Esophagus squamous epithelium (tissue), 5 donors: ENCODE data around the gene ZNF492. TPM values are rescaled to one million over a fixed set of nuclear protein-coding genes. Genes with fewer than 3 reads are reported as not detected.
A peak's percentile ranks its signal among the peaks of the same experiment; 100 is the strongest.
"Not testable (repeated sequence)": the region's sequence is repeated elsewhere in the genome, so short reads cannot be mapped to it uniquely, and the experiment has no call there.

Experiments used
- DNase-seq: peaks from one replicate; lab custom pipeline; 2025; lab: John Stamatoyannopoulos, UW
- H3K27ac ChIP-seq, 4 donors: fragments of 200-600 bp; sonication (generic); one replicate each; pipeline ENCODE4 v1.5.1; 2016 to 2019; ENCODE audit warnings: mild to moderate bottlenecking in 1 of 4
- H3K27me3 ChIP-seq, 4 donors: fragments of 200-600 bp; sonication (generic); 1 replicate in 3 of 4; 2 replicates in 1 of 4; pipeline versions ENCODE4 v1.5.1 to v1.6.0; 2017 to 2021; ENCODE audit warnings: antibody characterized with exemption in 1 of 4
- H3K36me3 ChIP-seq, 3 donors: fragments of 200-600 bp; sonication (generic); one replicate each; pipeline ENCODE4 v1.5.1; 2016 to 2019
- H3K4me1 ChIP-seq, 3 donors: fragments of 200-600 bp; sonication (generic); one replicate each; pipeline ENCODE4 v1.5.1; 2017 to 2019
- H3K4me3 ChIP-seq, 4 donors: fragments of 200-600 bp; sonication (generic); 1 replicate in 3 of 4; 2 replicates in 1 of 4; pipeline ENCODE4 v1.5.1; 2016 to 2019; ENCODE audit warnings: mild to moderate bottlenecking in 2 of 4, moderate library complexity in 1 of 4
- H3K9me3 ChIP-seq, 3 donors: fragments of 200-600 bp; sonication (generic); one replicate each; pipeline ENCODE4 v1.5.1; 2016 to 2019
- POLR2A ChIP-seq, 4 donors: fragments of 450-650 bp; IDR thresholded peaks; one replicate each; pipeline ENCODE4 v1.6.1; 2017; ENCODE audit warnings: antibody characterized with exemption in 4 of 4, mild to moderate bottlenecking in 4 of 4, moderate library complexity in 3 of 4
- WGBS, 2 donors: methylation state at CpG; one replicate each; pipeline ENCODE4 v1.1.5; 2018; 5-methylcytosine and 5-hydroxymethylcytosine counted together
- intact Hi-C: fragments of 100-400 bp; cut with DNase I; formaldehyde crosslinking; loops from one replicate; pipeline ENCODE4 v1.15.0; 2022
- total RNA-seq, 4 donors: library from RNA; depleted of rRNA; stranded (reverse); fragments of >200 nt; gene quantifications; one replicate each; pipeline ENCODE4 v1.1.0, GENCODE V29; 2016
- TF ChIP-seq, protein P1 (sequence below), 6 experiments: fragments of 450-650 bp in 4 of 6; fragments of 200-600 bp in 2 of 6; sonication (generic) in 2 of 6; IDR thresholded peaks; one replicate each; pipeline ENCODE4 v1.5.1; 2016 to 2019; ENCODE audit warnings: antibody characterized with exemption in 6 of 6, mild to moderate bottlenecking in 4 of 6, moderate library complexity in 4 of 6
- donor health status: DM: yes; HTN: yes; CAD: no.

The ZNF492 gene
- total RNA-seq = under 1 TPM; 0.09 to 0.95 (median 0.23) TPM

DNA sequence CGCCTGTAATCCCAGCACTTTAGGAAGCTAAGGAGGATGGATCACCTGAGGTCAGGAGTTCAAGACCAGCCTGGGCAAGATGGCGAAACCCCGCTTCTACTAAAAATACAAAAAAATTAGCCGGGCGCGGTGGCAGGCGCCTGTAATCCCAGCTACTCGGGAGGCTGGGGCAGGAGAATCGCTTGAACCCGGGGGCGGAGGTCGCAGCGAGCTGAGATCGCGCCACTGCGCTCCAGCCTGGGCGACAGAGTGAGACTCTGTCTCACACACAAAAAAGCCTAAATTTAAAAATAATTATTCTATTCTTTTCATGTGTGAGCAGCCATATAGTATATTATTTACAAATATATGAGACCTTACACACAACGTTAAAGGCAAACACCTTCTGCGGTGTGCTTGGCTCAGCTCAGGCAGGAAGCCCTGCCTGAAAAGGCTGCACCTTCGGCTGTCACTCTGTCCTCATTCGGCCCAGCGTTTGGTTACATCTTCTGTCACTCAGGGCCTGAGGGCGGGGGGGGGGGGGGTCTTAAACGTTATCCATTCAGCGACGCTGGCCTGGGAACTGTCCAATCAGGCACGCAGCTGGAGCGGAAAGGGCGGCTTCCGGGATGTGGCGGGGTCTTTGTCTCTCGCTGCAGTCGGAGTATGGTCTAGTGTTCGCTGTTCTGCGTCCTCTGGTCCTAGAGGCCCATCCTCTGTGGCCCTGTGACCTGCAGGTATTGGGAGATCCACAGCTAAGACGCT lies at the start of gene ZNF492:
ZNF492 (plus strand) TSS at position 619 of the 744 bp plus-strand sequence. CDS start 19,076 bp downstream, outside the sequence.
- H3K36me3 ChIP-seq, intact Hi-C loops, H3K27me3 ChIP-seq, H3K9me3 ChIP-seq: not testable (repeated sequence)
- WGBS, 2 donors = 13 to 42% methylated on average over 18 to 27 of the region's 36 CpGs
- peak within 1 kb of the TSS in 3 of 4 donors; percentile 34 to 72 (median 70) for H3K27ac ChIP-seq
- H3K4me1 ChIP-seq = peaks cover 0 to 14% (median 5%) of the 10 kb centered on the region in 3 donors
- peak within 1 kb of the TSS; percentile 43 to 75 (median 66) for H3K4me3 ChIP-seq
- DNase-seq = peak; percentile 15

DNA sequence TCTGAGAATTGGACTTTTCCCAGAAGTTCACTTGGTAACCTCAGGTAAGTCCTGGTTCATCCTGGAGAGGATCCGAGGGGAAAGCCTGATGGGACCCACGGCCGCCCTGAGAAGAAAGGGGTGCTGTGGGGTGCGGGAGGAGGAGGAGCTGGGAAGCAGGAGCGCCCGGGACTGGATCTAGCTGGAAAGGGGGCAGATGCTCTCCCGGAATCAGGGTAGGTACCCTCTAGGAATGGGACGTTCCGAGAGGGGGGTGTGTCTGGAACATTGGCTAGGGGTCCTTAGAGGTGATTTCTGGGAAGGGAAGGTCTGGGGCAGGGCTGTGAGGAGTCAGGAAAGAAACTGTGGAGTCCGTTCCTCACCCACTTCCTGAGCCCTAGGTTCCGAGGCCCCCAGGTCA lies 38.7 kb upstream of the ZNF492 start:
- WGBS, 2 donors = 57 to 69% methylated on average over 10 to 11 of the region's 11 CpGs
- no peaks in the 10 kb centered on the region for H3K36me3 ChIP-seq
- H3K27me3 ChIP-seq = peaks cover 0 to 10% (median 0%) of the 10 kb centered on the region in 4 donors
- TF ChIP-seq, protein P1, sequence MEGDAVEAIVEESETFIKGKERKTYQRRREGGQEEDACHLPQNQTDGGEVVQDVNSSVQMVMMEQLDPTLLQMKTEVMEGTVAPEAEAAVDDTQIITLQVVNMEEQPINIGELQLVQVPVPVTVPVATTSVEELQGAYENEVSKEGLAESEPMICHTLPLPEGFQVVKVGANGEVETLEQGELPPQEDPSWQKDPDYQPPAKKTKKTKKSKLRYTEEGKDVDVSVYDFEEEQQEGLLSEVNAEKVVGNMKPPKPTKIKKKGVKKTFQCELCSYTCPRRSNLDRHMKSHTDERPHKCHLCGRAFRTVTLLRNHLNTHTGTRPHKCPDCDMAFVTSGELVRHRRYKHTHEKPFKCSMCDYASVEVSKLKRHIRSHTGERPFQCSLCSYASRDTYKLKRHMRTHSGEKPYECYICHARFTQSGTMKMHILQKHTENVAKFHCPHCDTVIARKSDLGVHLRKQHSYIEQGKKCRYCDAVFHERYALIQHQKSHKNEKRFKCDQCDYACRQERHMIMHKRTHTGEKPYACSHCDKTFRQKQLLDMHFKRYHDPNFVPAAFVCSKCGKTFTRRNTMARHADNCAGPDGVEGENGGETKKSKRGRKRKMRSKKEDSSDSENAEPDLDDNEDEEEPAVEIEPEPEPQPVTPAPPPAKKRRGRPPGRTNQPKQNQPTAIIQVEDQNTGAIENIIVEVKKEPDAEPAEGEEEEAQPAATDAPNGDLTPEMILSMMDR (IDR thresholded peaks at IDR 0.05) = no peak
- TF ChIP-seq POLR2A (IDR thresholded peaks at IDR 0.05) = no peak
- peaks cover 0 to 42% (median 9%) of the 10 kb centered on the region in 3 donors for H3K9me3 ChIP-seq
- no peak for DNase-seq
- no peak overlapping the region for H3K4me3 ChIP-seq
- intact Hi-C loops = no loop called here
- H3K4me1 ChIP-seq = no peaks in the 10 kb centered on the region
- H3K27ac ChIP-seq = no peak overlapping the region

DNA sequence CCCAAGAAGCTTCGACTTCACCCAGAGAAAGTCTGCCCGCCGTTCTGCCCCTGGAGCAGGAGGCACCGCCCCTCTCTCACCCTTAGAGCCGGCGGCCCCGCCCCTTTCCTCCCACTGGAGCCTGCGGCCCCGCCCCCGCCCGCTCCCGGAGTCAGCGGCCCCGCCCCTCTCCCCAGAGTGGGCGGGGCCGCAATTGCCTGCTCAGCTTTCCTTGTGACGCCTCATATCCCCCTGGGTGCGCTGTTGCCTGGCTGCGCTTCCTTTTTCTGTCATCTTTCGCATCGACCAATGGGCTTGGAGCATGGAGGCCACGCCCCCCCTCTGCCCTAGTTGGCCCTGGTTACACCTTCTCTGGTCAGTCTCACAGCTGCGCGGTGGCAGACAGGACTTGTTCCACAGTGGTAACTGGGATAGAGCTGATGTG lies 38.2 kb upstream of the ZNF492 start:
- Histone ChIP-seq H3K4me3 (no peak overlapping the region), H3K27me3 (peaks cover 0 to 11% (median 0%) of the 10 kb centered on the region in 4 donors), H3K27ac (no peak overlapping the region), H3K36me3 (no peaks in the 10 kb centered on the region), H3K9me3 (peaks cover 0 to 47% (median 9%) of the 10 kb centered on the region in 3 donors), H3K4me1 (no peaks in the 10 kb centered on the region)
- WGBS, 2 donors = 0 to 27% methylated on average over 1 to 3 of the region's 24 CpGs
- no peak for TF ChIP-seq POLR2A (IDR thresholded peaks at IDR 0.05)
- intact Hi-C loops = no loop called here
- no peak for DNase-seq

DNA sequence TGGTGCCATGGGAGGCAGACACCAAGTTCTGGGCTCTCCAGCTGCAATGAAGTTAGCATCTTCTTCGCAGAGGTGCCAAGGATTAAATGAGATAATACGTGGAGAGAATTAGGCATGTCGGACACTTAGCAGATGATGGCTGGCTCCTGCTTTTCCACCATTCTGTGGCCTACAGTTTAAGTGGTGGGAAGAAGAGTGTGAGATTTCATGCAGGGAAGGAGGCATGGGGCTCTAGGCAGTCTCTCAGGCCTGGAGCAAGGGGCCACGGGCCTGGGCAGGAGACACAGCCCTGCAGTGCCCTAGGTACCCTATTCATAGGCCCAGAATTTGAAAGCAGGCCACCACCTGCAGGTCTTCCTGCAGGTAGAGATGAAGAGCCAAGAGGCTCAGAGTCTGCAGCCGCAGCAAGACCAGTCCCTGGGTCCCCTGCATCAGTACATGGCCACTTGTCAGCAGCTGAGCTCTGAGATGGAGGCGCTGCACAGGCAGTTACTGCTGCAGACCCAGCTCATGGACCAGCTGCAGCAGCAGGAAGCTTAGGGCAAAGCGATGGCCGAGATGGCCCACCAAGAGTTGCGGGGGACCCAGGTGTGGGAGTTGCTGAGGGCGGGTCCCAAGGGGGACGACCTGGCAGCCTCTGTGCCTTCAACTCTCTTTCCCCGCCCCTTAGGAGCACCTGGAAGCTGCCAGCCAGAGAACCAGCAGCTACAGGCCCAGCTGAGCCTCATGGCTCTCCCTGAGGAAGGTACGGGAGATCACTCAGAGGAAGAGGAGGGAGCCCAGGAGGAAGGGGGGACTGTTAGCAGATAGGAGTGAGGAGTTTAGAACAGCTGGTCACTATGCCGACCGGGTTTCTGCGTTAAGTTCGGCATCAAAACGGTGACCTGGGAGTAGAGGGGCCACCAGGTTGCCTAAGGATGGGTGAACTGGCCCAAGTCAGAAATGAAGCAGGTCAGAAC lies 33.2 kb upstream of the ZNF492 start:
- Histone ChIP-seq H3K27ac (no peak overlapping the region), H3K9me3 (peaks cover 0 to 54% (median 4%) of the 10 kb centered on the region in 3 donors), H3K36me3 (no peaks in the 10 kb centered on the region), H3K4me3 (no peak overlapping the region), H3K27me3 (peaks cover 0 to 9% (median 0%) of the 10 kb centered on the region in 4 donors), H3K4me1 (no peaks in the 10 kb centered on the region)
- WGBS, 2 donors = 72 to 78% methylated on average over 9 of the region's 18 CpGs
- DNase-seq = no peak
- TF ChIP-seq, protein P1 (IDR thresholded peaks at IDR 0.05) = no peak
- no peak for TF ChIP-seq POLR2A (IDR thresholded peaks at IDR 0.05)
- intact Hi-C loops = no loop called here

DNA sequence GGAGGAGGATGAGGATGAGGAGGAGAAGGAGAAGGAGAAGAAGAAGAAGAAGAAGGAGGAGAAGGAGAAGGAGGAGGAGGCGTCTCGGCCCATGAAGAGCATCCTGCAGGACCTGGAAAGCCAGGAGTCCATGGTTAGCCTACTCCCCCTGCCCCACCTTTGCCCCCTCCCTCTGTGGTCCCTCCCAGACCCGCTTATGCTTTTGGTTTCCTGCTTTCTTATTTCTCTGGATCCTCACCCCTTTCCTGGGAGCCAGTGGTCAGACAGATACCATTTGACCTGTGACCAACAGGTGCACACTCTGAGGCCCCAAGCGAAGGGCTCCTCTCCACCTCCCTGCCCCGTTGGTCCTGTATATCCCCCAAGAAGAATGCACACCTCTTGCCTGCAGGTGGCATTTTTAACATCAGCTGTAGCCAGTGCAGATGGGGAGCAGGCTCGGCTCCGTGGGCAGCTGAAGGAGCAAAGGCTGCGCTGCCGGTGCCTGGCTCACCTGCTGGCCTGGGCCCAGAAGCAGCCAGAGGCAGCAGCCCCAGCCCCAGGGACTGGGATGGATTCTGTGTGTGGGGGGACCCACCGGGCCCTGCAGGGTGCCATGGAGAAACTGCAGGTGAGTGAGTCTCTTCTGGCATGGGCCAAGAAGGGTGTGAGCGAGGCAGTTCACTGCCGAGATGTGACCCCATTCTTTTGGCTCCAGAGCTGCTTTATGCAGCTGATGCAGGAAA lies 32.1 kb upstream of the ZNF492 start:
- Histone ChIP-seq H3K27ac (no peak overlapping the region), H3K4me1 (no peaks in the 10 kb centered on the region), H3K27me3 (peaks cover 0 to 5% (median 0%) of the 10 kb centered on the region in 4 donors), H3K9me3 (peaks cover 0 to 47% (median 0%) of the 10 kb centered on the region in 3 donors), H3K36me3 (no peaks in the 10 kb centered on the region), H3K4me3 (no peak overlapping the region)
- intact Hi-C loops = no loop called here
- 68 to 82% methylated on average over 5 to 8 of the region's 12 CpGs for WGBS, 2 donors
- no peak for DNase-seq
- TF ChIP-seq POLR2A (IDR thresholded peaks at IDR 0.05) = no peak
- TF ChIP-seq, protein P1 (IDR thresholded peaks at IDR 0.05) = no peak
